ENCODE measurements around the gene CYTH2.

CYTH2 gene

GRCh38 chr19:48469934-48470680 is 938 bp downstream of the CYTH2 start:
- peaks cover 38 to 40% of the 10 kb centered on the region in 2 donors for H3K36me3 ChIP-seq (ENCODE audit: control insufficient read depth in 2 of 2, insufficient read depth in 2 of 2, low read length in 2 of 2)
- peak overlapping the region; percentile 72 to 87 for H3K9ac ChIP-seq (ENCODE audit: low read length in 2 of 2)
- peaks cover 16% of the 10 kb centered on the region for H3K4me1 ChIP-seq (ENCODE audit: control insufficient read depth, insufficient read depth, low read length)
- H3K27ac ChIP-seq (ENCODE audit: low read length): peak overlapping the region; percentile 94
- peak overlapping the region; percentile 85 to 87 for H3K4me3 ChIP-seq (ENCODE audit: low read length in 2 of 2)
- H3K27me3 ChIP-seq (ENCODE audit: control insufficient read depth in 1 of 2, insufficient read depth in 2 of 2, low read length in 2 of 2): no peaks in the 10 kb centered on the region
- no peaks in the 10 kb centered on the region for H3K9me3 ChIP-seq (ENCODE audit: control insufficient read depth in 2 of 2, low read length in 2 of 2)

GRCh38 chr19:48470856-48471255 is 1.7 kb downstream of the CYTH2 start:
- no peak overlapping the region for H3K27ac ChIP-seq (ENCODE audit: low read length)
- H3K36me3 ChIP-seq (ENCODE audit: control insufficient read depth in 2 of 2, insufficient read depth in 2 of 2, low read length in 2 of 2): peaks cover 45 to 47% of the 10 kb centered on the region in 2 donors
- peak overlapping the region; percentile 85 to 87 for H3K4me3 ChIP-seq (ENCODE audit: low read length in 2 of 2)
- H3K9ac ChIP-seq (ENCODE audit: low read length in 2 of 2): no peak overlapping the region
- peaks cover 16% of the 10 kb centered on the region for H3K4me1 ChIP-seq (ENCODE audit: control insufficient read depth, insufficient read depth, low read length)
- H3K9me3 ChIP-seq (ENCODE audit: control insufficient read depth in 2 of 2, low read length in 2 of 2): no peaks in the 10 kb centered on the region
- no peaks in the 10 kb centered on the region for H3K27me3 ChIP-seq (ENCODE audit: control insufficient read depth in 1 of 2, insufficient read depth in 2 of 2, low read length in 2 of 2)

- Histone ChIP-seq H3K9me3 (ENCODE audit: control insufficient read depth in 2 of 2, low read length in 2 of 2) (no peaks in the 10 kb centered on the region), H3K9ac (ENCODE audit: low read length in 2 of 2) (no peak overlapping the region), H3K4me1 (ENCODE audit: control insufficient read depth, insufficient read depth, low read length) (peaks cover 16% of the 10 kb centered on the region), H3K27ac (ENCODE audit: low read length) (no peak overlapping the region), H3K36me3 (ENCODE audit: control insufficient read depth in 2 of 2, insufficient read depth in 2 of 2, low read length in 2 of 2) (peaks cover 52 to 53% of the 10 kb centered on the region in 2 donors), H3K4me3 (ENCODE audit: low read length in 2 of 2) (no peak overlapping the region), H3K27me3 (ENCODE audit: control insufficient read depth in 1 of 2, insufficient read depth in 2 of 2, low read length in 2 of 2) (no peaks in the 10 kb centered on the region)
These were observed 2.7 kb downstream of the CYTH2 start for GRCh38 chr19:48471836-48472235.

- Histone ChIP-seq H3K4me1 (ENCODE audit: control insufficient read depth, insufficient read depth, low read length) (peaks cover 12% of the 10 kb centered on the region), H3K9me3 (ENCODE audit: control insufficient read depth in 2 of 2, low read length in 2 of 2) (no peaks in the 10 kb centered on the region), H3K36me3 (ENCODE audit: control insufficient read depth in 2 of 2, insufficient read depth in 2 of 2, low read length in 2 of 2) (peaks cover 55 to 60% of the 10 kb centered on the region in 2 donors), H3K4me3 (ENCODE audit: low read length in 2 of 2) (no peak overlapping the region), H3K27ac (ENCODE audit: low read length) (no peak overlapping the region), H3K27me3 (ENCODE audit: control insufficient read depth in 1 of 2, insufficient read depth in 2 of 2, low read length in 2 of 2) (no peaks in the 10 kb centered on the region), H3K9ac (ENCODE audit: low read length in 2 of 2) (no peak overlapping the region)
These were observed 4.2 kb downstream of the CYTH2 start for GRCh38 chr19:48473161-48473966.

- Histone ChIP-seq H3K27ac (ENCODE audit: low read length) (no peak overlapping the region), H3K4me3 (ENCODE audit: low read length in 2 of 2) (no peak overlapping the region), H3K4me1 (ENCODE audit: control insufficient read depth, insufficient read depth, low read length) (peaks cover 12% of the 10 kb centered on the region), H3K36me3 (ENCODE audit: control insufficient read depth in 2 of 2, insufficient read depth in 2 of 2, low read length in 2 of 2) (peaks cover 55 to 60% of the 10 kb centered on the region in 2 donors), H3K27me3 (ENCODE audit: control insufficient read depth in 1 of 2, insufficient read depth in 2 of 2, low read length in 2 of 2) (no peaks in the 10 kb centered on the region), H3K9ac (ENCODE audit: low read length in 2 of 2) (no peak overlapping the region), H3K9me3 (ENCODE audit: control insufficient read depth in 2 of 2, low read length in 2 of 2) (no peaks in the 10 kb centered on the region)
These were observed 5.0 kb downstream of the CYTH2 start for GRCh38 chr19:48474084-48474592.

GRCh38 chr19:48475369-48476068 is 6.3 kb downstream of the CYTH2 start:
- Histone ChIP-seq H3K36me3 (ENCODE audit: control insufficient read depth in 2 of 2, insufficient read depth in 2 of 2, low read length in 2 of 2) (peaks cover 58% of the 10 kb centered on the region in 2 donors), H3K27me3 (ENCODE audit: control insufficient read depth in 1 of 2, insufficient read depth in 2 of 2, low read length in 2 of 2) (no peaks in the 10 kb centered on the region), H3K4me1 (ENCODE audit: control insufficient read depth, insufficient read depth, low read length) (peaks cover 11% of the 10 kb centered on the region), H3K4me3 (ENCODE audit: low read length in 2 of 2) (no peak overlapping the region), H3K27ac (ENCODE audit: low read length) (no peak overlapping the region), H3K9ac (ENCODE audit: low read length in 2 of 2) (no peak overlapping the region), H3K9me3 (ENCODE audit: control insufficient read depth in 2 of 2, low read length in 2 of 2) (no peaks in the 10 kb centered on the region)

- H3K27me3 ChIP-seq (ENCODE audit: control insufficient read depth in 1 of 2, insufficient read depth in 2 of 2, low read length in 2 of 2): no peaks in the 10 kb centered on the region
- H3K27ac ChIP-seq (ENCODE audit: low read length): no peak overlapping the region
- no peak overlapping the region for H3K4me3 ChIP-seq (ENCODE audit: low read length in 2 of 2)
- H3K9ac ChIP-seq (ENCODE audit: low read length in 2 of 2): no peak overlapping the region
- H3K9me3 ChIP-seq (ENCODE audit: control insufficient read depth in 2 of 2, low read length in 2 of 2): no peaks in the 10 kb centered on the region
- H3K4me1 ChIP-seq (ENCODE audit: control insufficient read depth, insufficient read depth, low read length): peaks cover 14% of the 10 kb centered on the region
- peaks cover 52 to 53% of the 10 kb centered on the region in 2 donors for H3K36me3 ChIP-seq (ENCODE audit: control insufficient read depth in 2 of 2, insufficient read depth in 2 of 2, low read length in 2 of 2)
These were observed 7.0 kb downstream of the CYTH2 start for GRCh38 chr19:48476176-48476575.

GRCh38 chr19:48477067-48477685 is 8.0 kb downstream of the CYTH2 start:
- Histone ChIP-seq H3K27ac (ENCODE audit: low read length) (no peak overlapping the region), H3K9ac (ENCODE audit: low read length in 2 of 2) (no peak overlapping the region), H3K27me3 (ENCODE audit: control insufficient read depth in 1 of 2, insufficient read depth in 2 of 2, low read length in 2 of 2) (no peaks in the 10 kb centered on the region), H3K4me1 (ENCODE audit: control insufficient read depth, insufficient read depth, low read length) (peaks cover 16% of the 10 kb centered on the region), H3K36me3 (ENCODE audit: control insufficient read depth in 2 of 2, insufficient read depth in 2 of 2, low read length in 2 of 2) (peaks cover 45 to 46% of the 10 kb centered on the region in 2 donors), H3K9me3 (ENCODE audit: control insufficient read depth in 2 of 2, low read length in 2 of 2) (no peaks in the 10 kb centered on the region), H3K4me3 (ENCODE audit: low read length in 2 of 2) (no peak overlapping the region)

GRCh38 chr19:48477698-48478338 is 8.6 kb downstream of the CYTH2 start:
- Histone ChIP-seq H3K27ac (ENCODE audit: low read length) (no peak overlapping the region), H3K9me3 (ENCODE audit: control insufficient read depth in 2 of 2, low read length in 2 of 2) (no peaks in the 10 kb centered on the region), H3K9ac (ENCODE audit: low read length in 2 of 2) (no peak overlapping the region), H3K36me3 (ENCODE audit: control insufficient read depth in 2 of 2, insufficient read depth in 2 of 2, low read length in 2 of 2) (peaks cover 40 to 41% of the 10 kb centered on the region in 2 donors), H3K4me1 (ENCODE audit: control insufficient read depth, insufficient read depth, low read length) (peaks cover 19% of the 10 kb centered on the region), H3K27me3 (ENCODE audit: control insufficient read depth in 1 of 2, insufficient read depth in 2 of 2, low read length in 2 of 2) (no peaks in the 10 kb centered on the region), H3K4me3 (ENCODE audit: low read length in 2 of 2) (no peak overlapping the region)
